T-helper 2 cell (primary cell): ENCODE measurements around the gene C20orf144.
A peak's percentile ranks its signal among the peaks of the same experiment; 100 is the strongest.
"Not testable (repeated sequence)": the region's sequence is repeated elsewhere in the genome, so short reads cannot be mapped to it uniquely, and the experiment has no call there.

Experiments
- DNase-seq, 5 experiments: peaks; one replicate each; pipeline versions ENCODE4 v3.0.0 to v3.0.0-alpha.2; 2012 to 2022
- total RNA-seq, 2 donors: gene quantifications; one replicate each; lab custom pipeline; 2026; lab: John Stamatoyannopoulos, UW

C20orf144 gene
- total RNA-seq, result 0.40 to 0.62 reads per million in 2 donors

GRCh38 chr20:33662172-33662571 is at the start of gene C20orf144:
C20orf144 (plus strand) TSS chr20:33662327; CDS start chr20:33662346, 19 bp downstream.
- DNase-seq, result no peak

DNA sequence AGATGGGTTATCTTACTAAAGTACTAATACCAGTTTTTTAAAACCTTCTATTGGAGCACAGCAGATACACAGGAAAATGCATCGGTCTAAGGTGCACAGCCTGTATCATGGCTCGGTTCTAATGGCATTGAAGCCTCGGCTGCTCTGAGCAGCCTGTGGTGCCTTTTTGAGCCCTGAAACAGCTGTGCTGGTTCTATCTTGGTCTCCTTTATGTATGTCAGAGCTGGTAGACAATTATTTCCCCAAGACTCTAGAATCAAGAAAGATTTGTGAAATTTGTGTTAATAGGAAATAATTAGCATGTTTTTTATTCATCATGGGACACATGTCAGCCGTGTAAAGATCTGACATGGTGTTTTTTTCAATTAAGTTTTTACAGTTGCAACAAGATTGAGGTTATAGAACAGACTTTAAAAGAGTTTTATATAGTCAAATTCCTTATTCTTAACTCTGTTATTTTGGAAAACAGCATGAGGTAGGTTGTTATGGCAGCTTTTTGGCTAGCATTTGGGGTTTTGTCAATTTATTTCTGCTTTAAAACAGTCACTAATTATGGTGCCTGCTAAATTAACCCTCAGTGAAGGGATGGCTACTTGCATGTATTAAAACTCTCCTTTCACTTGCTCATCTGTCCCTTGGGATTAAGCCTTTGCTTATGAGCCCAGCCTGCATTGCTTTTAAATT is 40.3 kb upstream of the C20orf144 start:
- no peak for DNase-seq

- DNase-seq, result no peak
Observed at GRCh38 chr20:33622705-33623365, 39.3 kb upstream of the C20orf144 start.

- peak in 2 of 5 experiments; percentile 41 to 60 for DNase-seq
Observed at GRCh38 chr20:33624399-33624798, 37.7 kb upstream of the C20orf144 start.

- DNase-seq, result no peak
Observed at GRCh38 chr20:33626190-33626589, 35.9 kb upstream of the C20orf144 start.

DNA sequence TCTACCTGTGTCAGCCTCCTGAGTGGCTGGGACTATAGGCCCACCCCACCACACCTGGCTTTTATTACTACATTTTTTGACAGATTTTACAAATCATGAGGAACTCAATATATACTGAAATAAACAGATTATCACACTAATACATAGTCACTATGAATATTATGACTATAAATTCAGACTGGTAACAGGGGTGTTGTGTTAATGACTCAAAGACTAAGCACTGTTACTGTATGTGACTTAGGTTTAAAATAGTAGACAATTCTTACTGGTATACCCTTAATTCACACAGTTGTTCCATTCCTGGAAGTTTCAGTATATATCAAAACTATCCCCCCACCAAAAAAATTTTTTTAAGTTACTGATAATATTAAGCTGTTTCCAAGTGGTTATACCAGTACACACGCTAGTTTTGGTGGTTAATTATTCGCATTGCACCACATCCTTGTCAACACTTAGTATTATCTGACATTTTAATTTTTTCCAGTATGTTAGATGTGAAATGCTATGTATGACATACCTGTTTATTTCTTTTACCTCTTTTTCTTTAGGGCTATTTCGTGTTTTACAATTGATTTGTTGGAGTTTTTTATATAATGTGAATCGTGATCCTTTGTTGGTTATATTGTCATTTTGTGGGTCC is 34.4 kb upstream of the C20orf144 start:
- DNase-seq, result no peak

GRCh38 chr20:33629533-33629932 is 32.6 kb upstream of the C20orf144 start:
- no peak for DNase-seq

DNA sequence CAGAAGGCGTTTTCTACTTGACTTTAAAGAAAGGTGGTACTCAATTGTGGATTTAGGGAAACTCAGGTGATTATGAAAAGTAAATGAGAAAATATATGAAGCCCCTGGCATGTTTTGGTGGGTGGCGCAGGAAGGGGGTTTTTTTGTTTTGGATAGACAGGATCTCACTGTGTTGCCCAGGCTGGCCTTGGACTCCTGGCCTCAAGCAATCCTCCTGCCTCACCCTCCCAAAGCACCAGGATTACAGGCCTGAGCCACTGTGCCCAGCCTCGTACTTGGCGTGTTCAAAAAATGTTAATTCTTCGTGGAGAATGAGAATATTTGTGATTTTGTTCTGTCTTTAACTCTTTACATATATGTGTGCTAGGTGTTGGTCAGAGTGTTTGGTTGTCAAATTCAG is 32.1 kb upstream of the C20orf144 start:
- DNase-seq, result no peak

GRCh38 chr20:33630507-33630906 is 31.6 kb upstream of the C20orf144 start:
- no peak for DNase-seq

DNA sequence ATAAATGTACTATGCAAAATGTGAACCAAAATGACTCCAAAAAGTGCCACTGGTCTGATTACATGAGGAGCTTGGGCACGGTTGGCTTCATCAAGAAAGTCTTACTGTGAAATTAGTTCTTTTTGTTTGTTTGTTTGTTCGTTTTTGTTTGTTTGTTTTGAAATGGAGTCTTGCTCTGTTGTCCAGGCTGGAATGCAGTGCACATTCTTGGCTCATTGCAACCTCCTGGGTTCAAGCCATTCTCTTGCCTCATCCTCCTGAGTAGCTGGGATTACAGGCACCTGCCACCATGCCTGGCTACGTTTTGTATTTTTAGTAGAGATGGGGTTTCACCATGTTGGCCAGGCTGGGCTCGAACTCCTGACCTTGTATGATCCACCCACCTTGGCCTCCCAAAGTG is 30.2 kb upstream of the C20orf144 start:
- not testable (repeated sequence) for DNase-seq

DNA sequence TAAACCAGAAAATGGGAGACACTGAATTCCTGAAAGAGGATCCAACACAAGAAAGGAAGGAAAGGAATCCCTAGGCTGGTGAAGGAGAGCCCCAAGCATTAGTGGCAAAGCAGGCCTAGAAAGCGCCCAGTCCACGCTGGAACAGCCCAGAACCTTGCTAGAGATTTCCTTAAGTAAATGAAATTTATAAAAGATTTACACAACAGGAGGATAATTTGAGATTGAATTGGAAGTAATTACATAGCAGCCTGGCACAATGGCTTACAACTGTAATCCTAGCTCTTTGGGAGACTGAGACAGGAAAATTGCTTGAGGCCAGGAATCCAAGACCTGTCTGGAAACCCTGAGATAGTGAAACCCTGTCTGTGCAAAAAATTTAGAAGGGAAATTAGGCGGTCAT is 26.8 kb upstream of the C20orf144 start:
- DNase-seq, result no peak

GRCh38 chr20:33636776-33637175 is 25.4 kb upstream of the C20orf144 start:
- no peak for DNase-seq

GRCh38 chr20:33640287-33640686 is 21.8 kb upstream of the C20orf144 start:
- DNase-seq, result no peak

- DNase-seq, result no peak
Observed at GRCh38 chr20:33644313-33645071, 17.6 kb upstream of the C20orf144 start.

GRCh38 chr20:33645072-33645358 is 17.1 kb upstream of the C20orf144 start:
- no peak for DNase-seq

GRCh38 chr20:33645396-33645795 is 16.7 kb upstream of the C20orf144 start:
- DNase-seq, result no peak

GRCh38 chr20:33646191-33646590 is 15.9 kb upstream of the C20orf144 start:
- DNase-seq, result no peak

GRCh38 chr20:33646959-33647602 is 15.0 kb upstream of the C20orf144 start:
- not testable (repeated sequence) for DNase-seq

DNA sequence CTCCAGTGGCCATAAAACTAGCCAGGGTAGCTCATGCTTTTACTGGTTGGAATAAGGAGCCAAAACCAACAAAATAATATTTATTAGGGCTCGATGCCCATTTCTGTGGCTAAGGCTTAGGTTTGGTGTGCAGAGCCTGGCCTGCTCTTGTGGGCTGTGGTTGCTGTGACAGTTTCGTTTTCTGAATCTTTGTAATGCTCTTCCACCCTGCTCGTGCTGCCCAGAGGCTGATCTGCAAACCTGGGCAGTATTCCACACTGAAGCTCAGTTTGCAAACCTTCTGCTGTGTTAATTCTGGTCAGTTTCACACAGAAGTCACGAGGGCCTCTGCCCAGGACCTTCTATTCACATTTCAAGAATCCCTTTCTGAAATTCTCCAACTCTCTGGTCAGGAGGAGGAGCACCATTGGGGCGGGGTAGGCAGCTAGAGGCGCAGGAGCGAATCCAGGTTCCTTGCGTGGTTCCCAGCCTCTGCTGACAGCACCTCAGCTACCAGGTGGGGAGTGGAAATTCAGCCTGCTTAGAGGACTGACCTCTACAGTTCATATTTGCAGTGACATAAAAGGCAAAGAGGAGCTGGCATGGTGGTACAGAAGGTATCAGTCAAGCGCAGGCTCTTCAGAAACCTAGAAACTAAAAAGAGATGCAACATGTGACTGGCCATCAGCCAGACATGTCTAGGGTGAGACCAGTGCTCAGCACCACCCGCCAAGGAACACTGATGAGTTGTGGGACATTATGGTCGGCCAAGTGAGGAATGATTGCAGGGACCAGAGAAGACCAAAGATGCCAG is 14.3 kb upstream of the C20orf144 start:
- peak in 1 of 5 experiments; percentile 62 for DNase-seq

DNA sequence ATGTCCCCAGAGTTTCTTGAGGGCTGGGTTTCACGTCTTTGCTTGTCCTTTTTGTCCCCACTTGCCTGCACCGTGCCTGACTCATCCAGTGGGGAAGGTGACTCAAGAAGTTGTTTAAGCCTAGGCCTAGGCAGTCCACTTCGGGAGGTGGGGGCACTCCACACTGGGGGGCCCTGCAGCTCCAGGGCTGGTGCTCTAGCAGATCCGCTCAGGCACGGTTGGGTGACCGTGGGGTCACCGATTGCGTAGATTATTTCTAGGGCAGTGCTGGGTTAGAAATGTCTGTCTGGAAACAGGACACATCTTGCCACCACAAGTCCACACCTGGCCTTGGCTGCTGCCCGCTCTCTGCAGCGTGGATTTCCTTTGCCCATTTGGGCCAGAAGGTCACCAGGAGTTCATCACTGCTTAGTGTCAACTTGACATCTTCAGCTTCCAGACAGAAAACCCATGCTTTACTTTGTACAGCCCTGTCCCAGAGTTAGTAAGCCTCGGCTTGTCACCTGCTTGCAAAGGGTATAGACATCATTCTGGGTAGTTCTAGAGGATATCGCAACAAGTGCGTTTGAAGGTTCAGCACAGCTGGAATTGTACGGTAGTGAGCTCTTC is 13.6 kb upstream of the C20orf144 start:
- DNase-seq, result no peak

GRCh38 chr20:33649201-33649681 is 12.9 kb upstream of the C20orf144 start:
- DNase-seq, result no peak
